ENCODE data around the gene CMYA5. TPM values are rescaled to one million over a fixed set of nuclear protein-coding genes. Genes with fewer than 3 reads are reported as not detected.
"Not testable (repeated sequence)": the region's sequence is repeated elsewhere in the genome, so short reads cannot be mapped to it uniquely, and the experiment has no call there.

Gene CMYA5
- total RNA-seq, 2 experiments from 2014 or later: 0.13 to 0.21 TPM

DNA sequence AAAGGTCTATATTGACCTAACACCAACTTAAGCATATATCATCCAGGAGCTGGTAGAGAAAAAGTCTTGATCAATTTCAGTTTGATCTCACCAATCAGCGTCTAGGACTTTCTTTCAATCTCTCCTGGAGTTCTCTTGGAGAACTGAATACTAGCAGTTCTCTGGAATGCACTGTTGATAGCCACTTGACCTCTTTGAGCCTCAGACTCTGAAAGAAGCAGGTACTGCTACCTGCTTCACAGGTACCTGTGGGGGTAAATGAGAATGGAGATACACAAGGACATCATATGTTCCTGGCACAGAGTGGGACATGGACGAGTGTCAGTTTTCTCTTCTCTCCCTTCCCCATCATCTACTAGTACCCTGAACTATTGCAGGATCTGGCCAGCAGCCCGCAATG is 16.0 kb downstream of the CMYA5 start:
- H3K4me1 ChIP-seq (ENCODE audit: insufficient read depth, low read length, poor library complexity, severe bottlenecking): no peaks in the 10 kb centered on the region
- H4K20me1 ChIP-seq (ENCODE audit: insufficient read depth, low read length): no peaks in the 10 kb centered on the region
- BruUV-seq (replicated peaks): no TSS peak
- H3K79me2 ChIP-seq (ENCODE audit: insufficient read depth, low read depth, low read length): no peaks in the 10 kb centered on the region
- no peak overlapping the region for H3K27ac ChIP-seq (ENCODE audit: low read depth, low read length, poor library complexity, severe bottlenecking)
- no peak for DNase-seq (ENCODE audit: low spot score)
- intact Hi-C loops (cut with micrococcal nuclease; ENCODE audit: unreplicated experiment): no loop called here
- H3K9me2 ChIP-seq (ENCODE audit: insufficient read depth, low read length): no peaks in the 10 kb centered on the region
- H3K4me2 ChIP-seq (ENCODE audit: low read length): no peak overlapping the region
- no peak overlapping the region for H3K4me3 ChIP-seq (ENCODE audit: low read depth, low read length, poor library complexity, severe bottlenecking)
- H2AFZ ChIP-seq (ENCODE audit: low read length): no peak overlapping the region
- ChIA-PET CTCF (ENCODE audit: unreplicated experiment) (interaction anchor here (0.6 kb wide), 1 partner anchor 12 kb away, joined by 3 read pairs; no protein-coding TSS in a partner anchor), POLR2A (interaction anchor here (0.7 kb wide), 1 partner anchor 114 kb away, joined by 3 read pairs; no protein-coding TSS in a partner anchor)
- TF ChIP-seq, protein P1, sequence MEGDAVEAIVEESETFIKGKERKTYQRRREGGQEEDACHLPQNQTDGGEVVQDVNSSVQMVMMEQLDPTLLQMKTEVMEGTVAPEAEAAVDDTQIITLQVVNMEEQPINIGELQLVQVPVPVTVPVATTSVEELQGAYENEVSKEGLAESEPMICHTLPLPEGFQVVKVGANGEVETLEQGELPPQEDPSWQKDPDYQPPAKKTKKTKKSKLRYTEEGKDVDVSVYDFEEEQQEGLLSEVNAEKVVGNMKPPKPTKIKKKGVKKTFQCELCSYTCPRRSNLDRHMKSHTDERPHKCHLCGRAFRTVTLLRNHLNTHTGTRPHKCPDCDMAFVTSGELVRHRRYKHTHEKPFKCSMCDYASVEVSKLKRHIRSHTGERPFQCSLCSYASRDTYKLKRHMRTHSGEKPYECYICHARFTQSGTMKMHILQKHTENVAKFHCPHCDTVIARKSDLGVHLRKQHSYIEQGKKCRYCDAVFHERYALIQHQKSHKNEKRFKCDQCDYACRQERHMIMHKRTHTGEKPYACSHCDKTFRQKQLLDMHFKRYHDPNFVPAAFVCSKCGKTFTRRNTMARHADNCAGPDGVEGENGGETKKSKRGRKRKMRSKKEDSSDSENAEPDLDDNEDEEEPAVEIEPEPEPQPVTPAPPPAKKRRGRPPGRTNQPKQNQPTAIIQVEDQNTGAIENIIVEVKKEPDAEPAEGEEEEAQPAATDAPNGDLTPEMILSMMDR (conservative IDR thresholded peaks at IDR 0.05; ENCODE audit: low read length): no peak
- TF ChIP-seq EZH2phosphoT487 (IDR thresholded peaks at IDR 0.05; ENCODE audit: borderline replicate concordance, low read depth, low read length): no peak
- no peaks in the 10 kb centered on the region for H3K36me3 ChIP-seq (ENCODE audit: insufficient read depth, low read length)
- no peaks in the 10 kb centered on the region for H3K9me3 ChIP-seq (ENCODE audit: low read length)

DNA sequence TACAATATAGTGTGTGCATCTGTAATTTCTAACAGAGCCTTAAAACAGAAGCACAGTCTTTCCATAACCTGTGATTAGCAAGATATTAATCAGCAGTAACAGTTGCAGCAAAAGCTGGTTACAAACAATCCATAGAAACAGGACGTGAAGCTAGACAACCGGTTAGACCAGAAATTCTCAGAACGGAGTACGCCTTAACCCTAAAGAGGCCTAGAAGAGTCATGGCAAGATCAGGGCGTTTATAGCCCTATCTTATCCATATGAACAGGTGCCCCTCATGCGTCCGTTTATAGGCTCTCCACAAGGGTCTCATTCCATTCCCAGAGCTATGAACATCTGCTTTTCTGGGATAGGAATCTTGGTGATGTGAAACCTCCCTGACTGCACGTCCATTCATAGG is 16.7 kb downstream of the CMYA5 start:
- H3K4me3 ChIP-seq (ENCODE audit: low read depth, low read length, poor library complexity, severe bottlenecking); BruUV-seq (replicated peaks); POLR2A ChIA-PET; H3K79me2 ChIP-seq (ENCODE audit: insufficient read depth, low read depth, low read length); H3K27ac ChIP-seq (ENCODE audit: low read depth, low read length, poor library complexity, severe bottlenecking); H3K4me2 ChIP-seq (ENCODE audit: low read length); H3K36me3 ChIP-seq (ENCODE audit: insufficient read depth, low read length); intact Hi-C loops (cut with micrococcal nuclease; ENCODE audit: unreplicated experiment); H3K9me2 ChIP-seq (ENCODE audit: insufficient read depth, low read length); H3K4me1 ChIP-seq (ENCODE audit: insufficient read depth, low read length, poor library complexity, severe bottlenecking); CTCF ChIA-PET (ENCODE audit: unreplicated experiment); DNase-seq (ENCODE audit: low spot score); H2AFZ ChIP-seq (ENCODE audit: low read length); H4K20me1 ChIP-seq (ENCODE audit: insufficient read depth, low read length); H3K9me3 ChIP-seq (ENCODE audit: low read length): not testable (repeated sequence)

DNA sequence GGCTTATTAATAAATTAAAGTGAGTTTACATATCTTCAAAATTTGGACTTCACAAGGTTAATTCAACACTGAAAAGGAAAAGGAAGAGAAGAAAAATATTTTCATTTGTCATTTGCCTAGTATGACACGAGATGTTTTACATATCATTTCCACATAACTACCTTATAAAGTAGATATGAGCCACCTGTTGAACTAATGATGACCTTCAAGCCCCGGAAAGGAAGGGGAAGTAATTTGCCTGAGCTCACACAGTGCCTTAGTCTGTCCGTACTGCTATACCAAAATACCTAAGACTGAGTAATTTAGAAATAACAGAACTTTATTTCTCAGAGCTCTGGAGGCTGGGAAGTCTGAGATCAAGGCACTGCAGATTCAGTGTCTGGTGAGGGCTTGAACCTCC is 17.9 kb downstream of the CMYA5 start:
- H2AFZ ChIP-seq (ENCODE audit: low read length): no peak overlapping the region
- H3K9me3 ChIP-seq (ENCODE audit: low read length): no peaks in the 10 kb centered on the region
- H3K27ac ChIP-seq (ENCODE audit: low read depth, low read length, poor library complexity, severe bottlenecking): no peak overlapping the region
- no peaks in the 10 kb centered on the region for H3K79me2 ChIP-seq (ENCODE audit: insufficient read depth, low read depth, low read length)
- no peak overlapping the region for H3K4me2 ChIP-seq (ENCODE audit: low read length)
- H3K9me2 ChIP-seq (ENCODE audit: insufficient read depth, low read length): no peaks in the 10 kb centered on the region
- intact Hi-C loops (cut with micrococcal nuclease; ENCODE audit: unreplicated experiment): no loop called here
- no peak for DNase-seq (ENCODE audit: low spot score)
- no peak overlapping the region for H3K4me3 ChIP-seq (ENCODE audit: low read depth, low read length, poor library complexity, severe bottlenecking)
- ChIA-PET POLR2A (interaction anchor here (0.7 to 0.9 kb wide), 2 partner anchors 11 to 378 kb away, joined by 3 read pairs; no protein-coding TSS in a partner anchor), CTCF (ENCODE audit: unreplicated experiment) (no interaction called here)
- TF ChIP-seq, protein P1 (conservative IDR thresholded peaks at IDR 0.05; ENCODE audit: low read length): no peak
- no peak for TF ChIP-seq EZH2phosphoT487 (IDR thresholded peaks at IDR 0.05; ENCODE audit: borderline replicate concordance, low read depth, low read length)
- no peaks in the 10 kb centered on the region for H3K4me1 ChIP-seq (ENCODE audit: insufficient read depth, low read length, poor library complexity, severe bottlenecking)
- no TSS peak for BruUV-seq (replicated peaks)
- no peaks in the 10 kb centered on the region for H4K20me1 ChIP-seq (ENCODE audit: insufficient read depth, low read length)
- no peaks in the 10 kb centered on the region for H3K36me3 ChIP-seq (ENCODE audit: insufficient read depth, low read length)
